ENCODE data around the gene LRP1B.
"Not testable (repeated sequence)": the region's sequence is repeated elsewhere in the genome, so short reads cannot be mapped to it uniquely, and the experiment has no call there.

DNA sequence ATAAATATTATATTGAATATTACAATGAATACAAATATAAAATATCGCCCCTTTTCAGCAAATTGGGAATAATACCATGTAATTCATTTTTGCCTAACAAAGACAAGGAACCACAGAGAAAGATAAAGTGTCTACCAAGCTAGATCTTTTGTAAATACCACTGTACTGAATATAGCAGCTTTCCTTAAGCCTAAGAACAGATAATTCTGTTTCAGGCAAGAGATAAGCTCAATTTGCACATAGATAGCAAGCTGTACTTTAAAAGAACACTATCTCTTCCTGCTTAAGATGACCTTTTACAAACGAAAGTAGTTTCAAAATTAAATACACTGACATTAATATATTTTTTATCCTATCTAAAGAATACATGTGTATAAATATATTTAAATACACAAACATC, 43.2 kb downstream of the LRP1B start:
- TF ChIP-seq, protein P1, sequence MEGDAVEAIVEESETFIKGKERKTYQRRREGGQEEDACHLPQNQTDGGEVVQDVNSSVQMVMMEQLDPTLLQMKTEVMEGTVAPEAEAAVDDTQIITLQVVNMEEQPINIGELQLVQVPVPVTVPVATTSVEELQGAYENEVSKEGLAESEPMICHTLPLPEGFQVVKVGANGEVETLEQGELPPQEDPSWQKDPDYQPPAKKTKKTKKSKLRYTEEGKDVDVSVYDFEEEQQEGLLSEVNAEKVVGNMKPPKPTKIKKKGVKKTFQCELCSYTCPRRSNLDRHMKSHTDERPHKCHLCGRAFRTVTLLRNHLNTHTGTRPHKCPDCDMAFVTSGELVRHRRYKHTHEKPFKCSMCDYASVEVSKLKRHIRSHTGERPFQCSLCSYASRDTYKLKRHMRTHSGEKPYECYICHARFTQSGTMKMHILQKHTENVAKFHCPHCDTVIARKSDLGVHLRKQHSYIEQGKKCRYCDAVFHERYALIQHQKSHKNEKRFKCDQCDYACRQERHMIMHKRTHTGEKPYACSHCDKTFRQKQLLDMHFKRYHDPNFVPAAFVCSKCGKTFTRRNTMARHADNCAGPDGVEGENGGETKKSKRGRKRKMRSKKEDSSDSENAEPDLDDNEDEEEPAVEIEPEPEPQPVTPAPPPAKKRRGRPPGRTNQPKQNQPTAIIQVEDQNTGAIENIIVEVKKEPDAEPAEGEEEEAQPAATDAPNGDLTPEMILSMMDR (conservative IDR thresholded peaks at IDR 0.05; ENCODE audit: low read length) = not testable (repeated sequence)
- TF ChIP-seq EZH2phosphoT487 (IDR thresholded peaks at IDR 0.05; ENCODE audit: borderline replicate concordance) = not testable (repeated sequence)
